Activated CD8-positive, alpha-beta memory T cell treated with anti-CD3 and anti-CD28 coated beads, Interleukin-2, amount 50 U/mL, for 24 hours (primary cell): ENCODE results near the gene JTB.
"Not testable (repeated sequence)": the region's sequence is repeated elsewhere in the genome, so short reads cannot be mapped to it uniquely, and the experiment has no call there.

Source experiments
- DNase-seq: peaks from one replicate; pipeline ENCODE4 v3.0.0-alpha.2; 2020; ENCODE audit errors: extremely low read depth

The JTB gene

GRCh38 chr1:153977250-153978240 lies at the start of gene JTB:
Gene JTB (minus strand): TSS chr1:153977674. CDS start chr1:153977252, 422 bp downstream.
- DNase-seq: peak; percentile 75

GRCh38 chr1:154019940-154020339 lies 42.5 kb upstream of the JTB start:
- DNase-seq: no peak

GRCh38 chr1:154019269-154019668 lies 41.8 kb upstream of the JTB start:
- no peak for DNase-seq

- no peak for DNase-seq
Observed at GRCh38 chr1:154014154-154014907, 36.9 kb upstream of the JTB start.

GRCh38 chr1:154012543-154012942 lies 35.1 kb upstream of the JTB start:
- DNase-seq: not testable (repeated sequence)

GRCh38 chr1:154012129-154012528 lies 34.7 kb upstream of the JTB start:
- DNase-seq: no peak

GRCh38 chr1:154006136-154006535 lies 28.7 kb upstream of the JTB start:
- DNase-seq: no peak

GRCh38 chr1:154000420-154000819 lies 22.9 kb upstream of the JTB start:
- no peak for DNase-seq

- not testable (repeated sequence) for DNase-seq
Observed at GRCh38 chr1:153996882-153997281, 19.4 kb upstream of the JTB start.

GRCh38 chr1:153995640-153996039 lies 18.2 kb upstream of the JTB start:
- DNase-seq: no peak

- DNase-seq: no peak
Observed at GRCh38 chr1:153995202-153995601, 17.7 kb upstream of the JTB start.

GRCh38 chr1:153991806-153992205 lies 14.3 kb upstream of the JTB start:
- DNase-seq: no peak

GRCh38 chr1:153991151-153991630 lies 13.7 kb upstream of the JTB start:
- DNase-seq: no peak

GRCh38 chr1:153990468-153991150 lies 13.1 kb upstream of the JTB start, which contains the start of gene RPS27:
Gene RPS27 (plus strand): TSS chr1:153990762. CDS start chr1:153990797, 35 bp downstream.
- DNase-seq: peak; percentile 66

GRCh38 chr1:153987621-153988020 lies 10.1 kb upstream of the JTB start:
- DNase-seq: no peak

GRCh38 chr1:153985941-153986761 lies 8.7 kb upstream of the JTB start, which contains the start of gene RAB13:
Gene RAB13 (minus strand): TSS chr1:153986339. CDS start chr1:153986236, 103 bp downstream.
- DNase-seq: no peak

- DNase-seq: no peak
Observed at GRCh38 chr1:153985341-153985912, 8.0 kb upstream of the JTB start.

GRCh38 chr1:153984123-153984894 lies 6.8 kb upstream of the JTB start:
- no peak for DNase-seq

- not testable (repeated sequence) for DNase-seq
Observed at GRCh38 chr1:153981735-153982134, 4.3 kb upstream of the JTB start.

GRCh38 chr1:153979091-153979490 lies 1.6 kb upstream of the JTB start:
- DNase-seq: not testable (repeated sequence)
